Mucosa of stomach (tissue), 1 donor: Measurements from ENCODE around the gene IFT88.

ENCODE experiments used
- H3K27me3 ChIP-seq: one replicate; pipeline ENCODE4 v1.7.0; 2013; ENCODE audit warnings: mild to moderate bottlenecking, low read length; ENCODE audit not compliant: control insufficient read depth, insufficient read depth
- H3K36me3 ChIP-seq: one replicate; pipeline ENCODE4 v1.7.0; 2013; ENCODE audit warnings: low read length; ENCODE audit not compliant: control insufficient read depth, insufficient read depth
- H3K4me1 ChIP-seq: one replicate; pipeline ENCODE4 v1.7.0; 2013; ENCODE audit warnings: mild to moderate bottlenecking, low read length; ENCODE audit not compliant: control insufficient read depth, insufficient read depth
- H3K4me3 ChIP-seq: one replicate; pipeline ENCODE4 v1.7.0; 2013; ENCODE audit warnings: low read length
- H3K9ac ChIP-seq: one replicate; pipeline ENCODE4 v1.7.0; 2013; ENCODE audit warnings: mild to moderate bottlenecking, low read length, moderate library complexity
- H3K9me3 ChIP-seq: one replicate; pipeline ENCODE4 v1.7.0; 2013; ENCODE audit warnings: mild to moderate bottlenecking, low read length, moderate library complexity; ENCODE audit not compliant: control insufficient read depth
- donor health status: Pancreatic carcinoma.

The IFT88 gene

GRCh38 chr13:20702530-20702914 lies 135.6 kb downstream of the IFT88 start:
- Histone ChIP-seq H3K9ac (peak overlapping the region; percentile 19), H3K4me3 (no peak overlapping the region), H3K36me3 (no peaks in the 10 kb centered on the region)

GRCh38 chr13:20702915-20703779 lies 136.2 kb downstream of the IFT88 start, which contains the start of gene IL17D:
Gene IL17D (plus strand): TSS chr13:20703699. CDS start chr13:20704002, 303 bp downstream.
- peaks cover 8% of the 10 kb centered on the region for H3K4me1 ChIP-seq
- H3K9me3 ChIP-seq, result no peaks in the 10 kb centered on the region
- peaks cover 17% of the 10 kb centered on the region for H3K27me3 ChIP-seq
- H3K4me3 ChIP-seq, result peak within 1 kb of the TSS; percentile 36
- no peaks in the 10 kb centered on the region for H3K36me3 ChIP-seq
- peak within 1 kb of the TSS; percentile 19 for H3K9ac ChIP-seq

More at GRCh38 chr13:20702530-20702914, 135.6 kb downstream of the IFT88 start:
- H3K27me3 ChIP-seq, result peaks cover 17% of the 10 kb centered on the region
- H3K4me1 ChIP-seq, result peaks cover 8% of the 10 kb centered on the region
- no peaks in the 10 kb centered on the region for H3K9me3 ChIP-seq

GRCh38 chr13:20703780-20704458 lies 137.0 kb downstream of the IFT88 start:
- Histone ChIP-seq H3K9me3 (no peaks in the 10 kb centered on the region), H3K4me1 (peaks cover 8% of the 10 kb centered on the region), H3K9ac (no peak overlapping the region), H3K36me3 (no peaks in the 10 kb centered on the region), H3K27me3 (peaks cover 17% of the 10 kb centered on the region), H3K4me3 (no peak overlapping the region)

- Histone ChIP-seq H3K9me3 (no peaks in the 10 kb centered on the region), H3K4me3 (no peak overlapping the region), H3K36me3 (no peaks in the 10 kb centered on the region), H3K4me1 (peaks cover 8% of the 10 kb centered on the region), H3K27me3 (peaks cover 17% of the 10 kb centered on the region), H3K9ac (no peak overlapping the region)
Observed at GRCh38 chr13:20704459-20705069, 137.6 kb downstream of the IFT88 start.

- no peak overlapping the region for H3K9ac ChIP-seq
- H3K27me3 ChIP-seq, result peaks cover 12% of the 10 kb centered on the region
- peaks cover 8% of the 10 kb centered on the region for H3K4me1 ChIP-seq
- no peaks in the 10 kb centered on the region for H3K36me3 ChIP-seq
- no peaks in the 10 kb centered on the region for H3K9me3 ChIP-seq
- no peak overlapping the region for H3K4me3 ChIP-seq
Observed at GRCh38 chr13:20706661-20707060, 139.7 kb downstream of the IFT88 start.

- H3K4me1 ChIP-seq, result no peaks in the 10 kb centered on the region
- no peak overlapping the region for H3K4me3 ChIP-seq
- H3K9me3 ChIP-seq, result no peaks in the 10 kb centered on the region
- H3K9ac ChIP-seq, result no peak overlapping the region
- H3K36me3 ChIP-seq, result no peaks in the 10 kb centered on the region
- peaks cover 1% of the 10 kb centered on the region for H3K27me3 ChIP-seq
Observed at GRCh38 chr13:20708216-20708615, 141.3 kb downstream of the IFT88 start.

GRCh38 chr13:20709369-20709768 lies 142.4 kb downstream of the IFT88 start:
- H3K9ac ChIP-seq, result no peak overlapping the region
- no peaks in the 10 kb centered on the region for H3K36me3 ChIP-seq
- no peaks in the 10 kb centered on the region for H3K9me3 ChIP-seq
- no peaks in the 10 kb centered on the region for H3K4me1 ChIP-seq
- H3K4me3 ChIP-seq, result no peak overlapping the region
- H3K27me3 ChIP-seq, result no peaks in the 10 kb centered on the region

GRCh38 chr13:20709782-20710181 lies 142.8 kb downstream of the IFT88 start:
- Histone ChIP-seq H3K9ac (no peak overlapping the region), H3K36me3 (no peaks in the 10 kb centered on the region), H3K27me3 (no peaks in the 10 kb centered on the region), H3K9me3 (no peaks in the 10 kb centered on the region), H3K4me1 (no peaks in the 10 kb centered on the region), H3K4me3 (no peak overlapping the region)

GRCh38 chr13:20711301-20712044 lies 144.5 kb downstream of the IFT88 start:
- Histone ChIP-seq H3K27me3 (no peaks in the 10 kb centered on the region), H3K4me3 (no peak overlapping the region), H3K36me3 (no peaks in the 10 kb centered on the region), H3K4me1 (no peaks in the 10 kb centered on the region), H3K9me3 (no peaks in the 10 kb centered on the region), H3K9ac (no peak overlapping the region)

GRCh38 chr13:20713014-20713376 lies 146.0 kb downstream of the IFT88 start:
- no peak overlapping the region for H3K9ac ChIP-seq
- no peaks in the 10 kb centered on the region for H3K4me1 ChIP-seq
- no peaks in the 10 kb centered on the region for H3K27me3 ChIP-seq
- H3K9me3 ChIP-seq, result no peaks in the 10 kb centered on the region
- no peaks in the 10 kb centered on the region for H3K36me3 ChIP-seq
- no peak overlapping the region for H3K4me3 ChIP-seq

- H3K9ac ChIP-seq, result no peak overlapping the region
Observed at GRCh38 chr13:20713751-20714150, 146.8 kb downstream of the IFT88 start.

More at GRCh38 chr13:20713751-20714150, 146.8 kb downstream of the IFT88 start:
- Histone ChIP-seq H3K4me3 (no peak overlapping the region), H3K9me3 (no peaks in the 10 kb centered on the region), H3K4me1 (no peaks in the 10 kb centered on the region), H3K27me3 (no peaks in the 10 kb centered on the region), H3K36me3 (no peaks in the 10 kb centered on the region)
